Activated CD8-positive, alpha-beta memory T cell treated with anti-CD3 and anti-CD28 coated beads, Interleukin-2, amount 50 U/mL, for 24 hours (primary cell): ENCODE data around the gene GLP2R.

Experiments used
- DNase-seq: peaks from one replicate; pipeline ENCODE4 v3.0.0-alpha.2; 2020; ENCODE audit errors: extremely low read depth

GLP2R gene

GRCh38 chr17:9922012-9922848 is 96.5 kb downstream of the GLP2R start:
- no peak for DNase-seq

GRCh38 chr17:9924735-9925191 is 99.0 kb downstream of the GLP2R start:
- no peak for DNase-seq

- DNase-seq: no peak
Measured at GRCh38 chr17:9925457-9925856, 99.7 kb downstream of the GLP2R start.

- no peak for DNase-seq
Measured at GRCh38 chr17:9926150-9926804, 100.6 kb downstream of the GLP2R start.

- DNase-seq: no peak
Measured at GRCh38 chr17:9928601-9929333, 103.0 kb downstream of the GLP2R start.

- DNase-seq: no peak
Measured at GRCh38 chr17:9929871-9930270, 104.1 kb downstream of the GLP2R start.

- DNase-seq: no peak
Measured at GRCh38 chr17:9931144-9931741, 105.5 kb downstream of the GLP2R start.

GRCh38 chr17:9932491-9932890 is 106.8 kb downstream of the GLP2R start:
- no peak for DNase-seq

- DNase-seq: no peak
Measured at GRCh38 chr17:9934331-9934730, 108.6 kb downstream of the GLP2R start.

GRCh38 chr17:9935408-9935807 is 109.7 kb downstream of the GLP2R start:
- no peak for DNase-seq

- no peak for DNase-seq
Measured at GRCh38 chr17:9936095-9936494, 110.4 kb downstream of the GLP2R start.

GRCh38 chr17:9937241-9937761 is 111.6 kb downstream of the GLP2R start:
- DNase-seq: no peak

GRCh38 chr17:9937901-9938300 is 112.2 kb downstream of the GLP2R start:
- no peak for DNase-seq

GRCh38 chr17:9938764-9939163 is 113.0 kb downstream of the GLP2R start:
- no peak for DNase-seq

- no peak for DNase-seq
Measured at GRCh38 chr17:9940841-9941240, 115.1 kb downstream of the GLP2R start.

- DNase-seq: no peak
Measured at GRCh38 chr17:9941305-9941704, 115.6 kb downstream of the GLP2R start.
